ENCODE results near the gene SPEF1. TPM values are rescaled to one million over a fixed set of nuclear protein-coding genes. Genes with fewer than 3 reads are reported as not detected.

The SPEF1 gene
- total and polyA plus RNA-seq, 2 of the 13 experiments (the other 11 are each of a cell fraction or from before 2014, with no cell fraction given), result 0.11 to 0.27 TPM

GRCh38 chr20:3781153-3781910, at the start of gene SPEF1 (continued):
- TF ChIP-seq POLR2AphosphoS2 (IDR thresholded peaks at IDR 0.05; ENCODE audit: low read depth, low read length) (no peak), SRY (CRISPR knock-in tag; IDR thresholded peaks at IDR 0.05) (no peak), THAP7 (CRISPR knock-in tag; IDR thresholded peaks at IDR 0.05) (peak; percentile 83; the same call in 1 of the 2 replicates), TCF7L2 (IDR thresholded peaks at IDR 0.05; ENCODE audit: low read depth, low read length) (no peak), DBP (CRISPR knock-in tag; IDR thresholded peaks at IDR 0.05; ENCODE audit: not compliant biosample characterization) (no peak), ZNF546 (CRISPR knock-in tag; conservative IDR thresholded peaks at IDR 0.05) (no peak), ZNF432 (CRISPR knock-in tag; IDR thresholded peaks at IDR 0.05; ENCODE audit: borderline replicate concordance) (no peak), HOXA3 (CRISPR knock-in tag; IDR thresholded peaks at IDR 0.05) (peak; percentile 83; the same call in 1 of the 2 replicates), TMF1 (CRISPR knock-in tag; IDR thresholded peaks at IDR 0.05; ENCODE audit: low read depth) (peak; percentile 40; the same call in 1 of the 2 replicates), ZFP62 (CRISPR knock-in tag; IDR thresholded peaks at IDR 0.05) (0 out of 2 replicates have a peak, but pooled peaks have one; percentile 59), KDM5B (CRISPR knock-in tag; IDR thresholded peaks at IDR 0.05; ENCODE audit: borderline replicate concordance) (peak; percentile 79; the same call in 1 of the 2 replicates), HBP1 (CRISPR knock-in tag; IDR thresholded peaks at IDR 0.05; ENCODE audit: low read depth) (peak; percentile 96; the same call in 1 of the 2 replicates), ZNF253 (CRISPR knock-in tag; IDR thresholded peaks at IDR 0.05; ENCODE audit: borderline replicate concordance) (no peak), MXI1 (IDR thresholded peaks at IDR 0.05; ENCODE audit: borderline replicate concordance, low read depth, low read length) (peak; percentile 98), GZF1 (CRISPR knock-in tag; IDR thresholded peaks at IDR 0.05) (no peak), ZNF672 (CRISPR knock-in tag; IDR thresholded peaks at IDR 0.05) (no peak), MLXIP (CRISPR knock-in tag; IDR thresholded peaks at IDR 0.05; ENCODE audit: borderline replicate concordance) (no peak), CREB1 (IDR thresholded peaks at IDR 0.05) (no peak), CREB1 (CRISPR knock-in tag; IDR thresholded peaks at IDR 0.05) (no peak), SIN3A (IDR thresholded peaks at IDR 0.05; ENCODE audit: borderline replicate concordance, low read depth, low read length) (peak; percentile 99), ZXDC (CRISPR knock-in tag; IDR thresholded peaks at IDR 0.05) (no peak)
